ENCODE measurements around the gene ZNF438.

Gene ZNF438

GRCh38 chr10:30850776-30851175, 180.9 kb downstream of the ZNF438 start:
- TF ChIP-seq CTCF (IDR thresholded peaks at IDR 0.05; ENCODE audit: low read depth, low read length, missing control alignments) = no peak
- Histone ChIP-seq H3K36me3 (replicated peaks) (no peaks in the 10 kb centered on the region), H3K27me3 (replicated peaks) (no peaks in the 10 kb centered on the region), H3K27ac (no peak overlapping the region), H3K4me3 (ENCODE audit: low read depth, low read length) (no peak overlapping the region)
- DNase-seq = no peak
- in situ Hi-C loops (cut with HindIII; ENCODE audit: low pct_ligation_motif_present, low sequenced_read_pairs) = no loop called here

DNA sequence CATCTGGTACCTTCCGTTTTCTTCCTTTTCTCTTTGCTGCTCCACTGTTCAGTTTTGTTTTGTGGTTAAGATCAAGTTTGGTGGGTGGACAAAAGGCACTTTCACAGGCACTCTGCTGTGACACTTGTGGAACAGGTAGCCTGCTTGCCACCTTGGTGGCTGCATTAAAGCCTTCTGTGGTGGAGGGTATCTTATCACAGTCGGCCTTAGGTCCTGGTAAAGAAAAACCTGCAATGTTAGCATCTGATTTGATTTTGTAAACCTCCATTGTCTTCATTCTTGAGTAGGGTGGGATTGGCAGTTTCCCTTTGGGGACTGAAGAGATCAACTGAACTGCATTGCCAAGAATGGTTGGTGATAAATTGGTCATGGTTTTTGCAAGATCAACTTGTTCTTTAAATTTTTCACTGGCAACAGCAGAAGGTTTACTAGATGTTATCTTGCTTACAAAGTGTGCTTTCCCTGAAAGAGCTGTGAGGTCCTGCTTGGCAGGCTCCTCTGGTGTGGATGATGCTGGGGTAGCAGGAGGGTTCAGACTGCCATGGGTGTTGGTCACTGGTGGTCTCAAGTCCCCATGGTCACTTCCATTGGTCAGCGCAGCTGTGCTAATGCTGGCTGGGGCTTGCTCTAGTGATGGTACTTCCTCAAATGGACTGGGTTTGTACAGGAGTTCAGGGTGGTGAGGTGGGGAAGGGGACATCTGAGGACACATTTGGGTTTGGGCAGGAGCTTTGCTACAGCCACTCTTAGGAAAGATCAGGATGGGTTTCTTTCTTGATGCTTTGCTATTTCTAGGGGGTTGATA, 182.2 kb downstream of the ZNF438 start:
- Histone ChIP-seq H3K4me3 (ENCODE audit: low read depth, low read length) (no peak overlapping the region), H3K27ac (no peak overlapping the region), H3K36me3 (replicated peaks) (no peaks in the 10 kb centered on the region), H3K27me3 (replicated peaks) (no peaks in the 10 kb centered on the region)
- in situ Hi-C loops (cut with HindIII; ENCODE audit: low pct_ligation_motif_present, low sequenced_read_pairs) = no loop called here
- DNase-seq = no peak
- TF ChIP-seq CTCF (IDR thresholded peaks at IDR 0.05; ENCODE audit: low read depth, low read length, missing control alignments) = no peak

GRCh38 chr10:30848396-30849032, 183.2 kb downstream of the ZNF438 start:
- no peaks in the 10 kb centered on the region for H3K27me3 ChIP-seq (replicated peaks)
- in situ Hi-C loops (cut with HindIII; ENCODE audit: low pct_ligation_motif_present, low sequenced_read_pairs) = no loop called here
- no peak overlapping the region for H3K4me3 ChIP-seq (ENCODE audit: low read depth, low read length)
- no peaks in the 10 kb centered on the region for H3K36me3 ChIP-seq (replicated peaks)
- no peak for TF ChIP-seq CTCF (IDR thresholded peaks at IDR 0.05; ENCODE audit: low read depth, low read length, missing control alignments)
- no peak for DNase-seq
- H3K27ac ChIP-seq = no peak overlapping the region

DNA sequence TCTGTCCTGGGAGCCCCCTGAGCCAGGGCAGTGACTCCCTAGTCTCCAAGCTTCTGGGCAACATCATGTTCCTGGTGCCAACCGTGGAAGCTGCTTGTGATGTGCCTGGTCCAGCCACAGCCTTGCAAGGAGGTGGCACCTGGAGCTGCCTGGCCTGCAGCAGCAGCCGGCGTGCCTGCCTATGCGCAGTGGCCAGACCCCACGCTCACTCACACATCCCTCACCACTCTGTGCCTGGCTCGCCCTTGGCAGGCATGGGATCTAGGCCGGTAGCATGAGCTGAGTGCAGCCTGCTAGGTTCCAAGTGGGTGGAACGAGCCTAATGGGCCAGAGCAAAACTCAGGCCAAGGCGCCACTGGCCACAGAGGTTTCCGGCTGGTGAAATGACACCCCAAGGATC, 184.0 kb downstream of the ZNF438 start:
- Histone ChIP-seq H3K36me3 (replicated peaks) (no peaks in the 10 kb centered on the region), H3K27me3 (replicated peaks) (no peaks in the 10 kb centered on the region), H3K4me3 (ENCODE audit: low read depth, low read length) (no peak overlapping the region), H3K27ac (no peak overlapping the region)
- TF ChIP-seq CTCF (IDR thresholded peaks at IDR 0.05; ENCODE audit: low read depth, low read length, missing control alignments) = no peak
- in situ Hi-C loops (cut with HindIII; ENCODE audit: low pct_ligation_motif_present, low sequenced_read_pairs) = no loop called here
- DNase-seq = no peak

- no peak for TF ChIP-seq CTCF (IDR thresholded peaks at IDR 0.05; ENCODE audit: low read depth, low read length, missing control alignments)
- in situ Hi-C loops (cut with HindIII; ENCODE audit: low pct_ligation_motif_present, low sequenced_read_pairs) = no loop called here
- DNase-seq = no peak
- Histone ChIP-seq H3K4me3 (ENCODE audit: low read depth, low read length) (no peak overlapping the region), H3K27ac (no peak overlapping the region), H3K27me3 (replicated peaks) (no peaks in the 10 kb centered on the region), H3K36me3 (replicated peaks) (no peaks in the 10 kb centered on the region)
These were observed 184.5 kb downstream of the ZNF438 start for GRCh38 chr10:30847199-30847598.
